ENCODE measurements around the gene CDH13. TPM values are rescaled to one million over a fixed set of nuclear protein-coding genes. Genes with fewer than 3 reads are reported as not detected.

CDH13 gene
- total and polyA plus RNA-seq, 2 of the 8 experiments (the other 6 are each of a cell fraction or from before 2014, with no cell fraction given): 2.3 to 2.4 TPM

- H2BK120ac ChIP-seq (replicated peaks; ENCODE audit: low read depth, low read length): no peak overlapping the region
- H3K79me2 ChIP-seq (ENCODE audit: control insufficient read depth in 1 of 2, insufficient read depth in 2 of 2, low read length in 2 of 2): no peaks in the 10 kb centered on the region
- no peak overlapping the region for H4K91ac ChIP-seq (replicated peaks; ENCODE audit: insufficient read length, low read length)
- H4K8ac ChIP-seq (ENCODE audit: extremely low read depth, insufficient read depth, low read length): no peak overlapping the region
- POLR2A ChIA-PET (ENCODE audit: partially characterized antibody): no interaction called here
- no peak overlapping the region for H2BK15ac ChIP-seq (ENCODE audit: low read length)
- no peak overlapping the region for H3K4me3 ChIP-seq (ENCODE audit: extremely low read depth in 1 of 4, insufficient read depth in 2 of 4, low read depth in 3 of 4, low read length in 4 of 4)
- no peak for FAIRE-seq
- 0 out of 7 replicates have a peak, but pooled peaks cover 0 to 2% (median 0%) of the 10 kb centered on the region in 4 experiments for H3K4me1 ChIP-seq (replicated peaks in 1 of 4; ENCODE audit: control insufficient read depth in 3 of 4, insufficient read depth in 4 of 4, low read length in 3 of 4)
- no peaks in the 10 kb centered on the region for H3K23me2 ChIP-seq (ENCODE audit: low read depth, low read length)
- H3K9ac ChIP-seq (replicated peaks in 1 of 4; ENCODE audit: extremely low read depth in 1 of 4, low read depth in 3 of 4, low read length in 3 of 4): no peak overlapping the region
- no peak overlapping the region for H3K27ac ChIP-seq (ENCODE audit: low read depth, low read length)
- no peaks in the 10 kb centered on the region for H3K79me1 ChIP-seq (ENCODE audit: low read depth, low read length)
- WGBS, 2 experiments (ENCODE audit: extremely low coverage in 1 of 2, insufficient coverage in 1 of 2, insufficient read length in 1 of 2, insufficient replicate concordance in 2 of 2, low coverage in 1 of 2, low lambda C conversion rate in 2 of 2, missing lambda C conversion rate in 1 of 2): 71% methylated on average over 3 of the region's 3 CpGs; no CpG with 5 or more reads in 1 of the 2 experiments
- CTCF ChIA-PET (ENCODE audit: partially characterized antibody): no interaction called here
- no peak overlapping the region for H3K23ac ChIP-seq (ENCODE audit: insufficient read length)
- TF ChIP-seq CBX8 (IDR thresholded peaks at IDR 0.05; ENCODE audit: borderline replicate concordance, low read depth, low read length): no peak
- no peak for TF ChIP-seq RAD21 (IDR thresholded peaks at IDR 0.05 in 1 of 2, conservative IDR thresholded peaks at IDR 0.05 in 1 of 2; ENCODE audit: low read depth in 2 of 2, low read length in 2 of 2)
- TF ChIP-seq CBX5 (IDR thresholded peaks at IDR 0.05; ENCODE audit: low read depth, low read length): no peak
- no peak for TF ChIP-seq JUN (IDR thresholded peaks at IDR 0.05; ENCODE audit: low read depth, low read length)
- TF ChIP-seq PHF8 (conservative IDR thresholded peaks at IDR 0.05; ENCODE audit: low read depth, low read length): no peak
- TF ChIP-seq POLR2A (IDR thresholded peaks at IDR 0.05; ENCODE audit: control extremely low read depth in 1 of 2, low read depth in 2 of 2, low read length in 2 of 2): no peak
- TF ChIP-seq SIRT6 (IDR thresholded peaks at IDR 0.05; ENCODE audit: low read length): no peak
- H3K4ac ChIP-seq (replicated peaks; ENCODE audit: insufficient read length, low read depth, low read length): no peak overlapping the region
- no peak overlapping the region for H2BK20ac ChIP-seq (ENCODE audit: low read length)
- no peak overlapping the region for H3K56ac ChIP-seq (replicated peaks; ENCODE audit: insufficient read length, low read depth, low read length)
- no peak for DNase-seq (ENCODE audit: low read depth in 1 of 2, low spot score in 2 of 2)
- no peaks in the 10 kb centered on the region for H3K36me3 ChIP-seq (ENCODE audit: control insufficient read depth in 2 of 4, insufficient read depth in 4 of 4, low read length in 3 of 4)
- H3K27me3 ChIP-seq (replicated peaks in 1 of 4; ENCODE audit: control insufficient read depth in 3 of 4, extremely low read depth in 1 of 4, insufficient read depth in 3 of 4, low read length in 3 of 4): no peaks in the 10 kb centered on the region
- no peak overlapping the region for H2BK12ac ChIP-seq (ENCODE audit: low read depth, low read length)
- H3K18ac ChIP-seq (ENCODE audit: extremely low read depth, low read length): no peak overlapping the region
- no peak overlapping the region for H3K4me2 ChIP-seq (ENCODE audit: insufficient read depth in 1 of 2, low read depth in 2 of 2, low read length in 2 of 2)
- no peak overlapping the region for H4K5ac ChIP-seq (ENCODE audit: insufficient read length, low read depth, low read length)
- no peak overlapping the region for H2BK5ac ChIP-seq (ENCODE audit: low read depth, low read length)
- H2AK5ac ChIP-seq (ENCODE audit: low read depth, low read length): no peak overlapping the region
- H2AFZ ChIP-seq (ENCODE audit: low read length): no peak overlapping the region
- no peak overlapping the region for H3K14ac ChIP-seq (ENCODE audit: insufficient read length)
- H3K9me3 ChIP-seq (ENCODE audit: insufficient read depth in 2 of 2, low read depth in 1 of 2, low read length in 1 of 2): no peaks in the 10 kb centered on the region
- no peaks in the 10 kb centered on the region for H4K20me1 ChIP-seq (replicated peaks in 1 of 2; ENCODE audit: control insufficient read depth in 1 of 2, insufficient read depth in 2 of 2, low read length in 2 of 2)
Measured at GRCh38 chr16:83058376-83058775, 431.6 kb downstream of the CDH13 start.
